ENCODE data around the gene MYO15B.

- TF ChIP-seq POLR2A (IDR thresholded peaks at IDR 0.05) (no peak), CTCF (IDR thresholded peaks at IDR 0.05 in 8 of 11, conservative IDR thresholded peaks at IDR 0.05 in 3 of 11) (no peak), POLR2AphosphoS5 (IDR thresholded peaks at IDR 0.05) (no peak)
Measured at GRCh38 chr17:75665981-75666380, 78.4 kb downstream of the MYO15B start.

All from spleen (tissue), 7 donors.